Inferior parietal cortex (tissue), 1 donor: ENCODE data around the gene RYR1.
"Not testable (repeated sequence)": the region's sequence is repeated elsewhere in the genome, so short reads cannot be mapped to it uniquely, and the experiment has no call there.

Source experiments
- DNase-seq: peaks from one replicate; pipeline ENCODE4 v3.0.0-alpha.2; 2016; ENCODE audit errors: extremely low spot score

Gene RYR1

DNA sequence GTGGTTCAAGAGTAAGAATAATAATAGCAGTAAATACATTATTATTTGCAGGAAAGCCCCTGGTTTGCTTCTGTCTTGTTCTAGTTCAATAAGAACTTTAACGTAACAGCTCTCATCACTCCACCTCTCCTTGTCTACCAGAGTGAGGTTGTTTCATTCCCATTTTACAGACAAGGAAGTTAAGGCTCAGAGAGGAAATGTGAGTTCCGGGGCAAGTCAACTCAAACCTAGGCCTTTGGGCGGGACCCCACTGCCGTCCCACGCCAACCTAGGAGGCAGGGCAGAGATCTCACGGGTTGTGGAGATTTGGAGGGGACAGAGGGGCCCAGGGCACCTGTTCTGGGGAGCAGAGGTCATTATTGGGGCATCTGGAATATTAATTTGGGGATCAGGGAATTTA, 182.8 kb downstream of the RYR1 start:
- DNase-seq, result no peak

- DNase-seq, result no peak
Measured at GRCh38 chr19:38617283-38617763, 183.8 kb downstream of the RYR1 start.

GRCh38 chr19:38617764-38618589, 184.5 kb downstream of the RYR1 start, which contains the start of gene MAP4K1:
MAP4K1 (minus strand) TSS chr19:38617953; CDS start chr19:38617895, 58 bp downstream.
- DNase-seq, result peak; percentile 18

GRCh38 chr19:38618590-38619360, 185.3 kb downstream of the RYR1 start, which contains the start of gene EIF3K:
EIF3K (plus strand) TSS chr19:38619188; CDS start chr19:38619269, 81 bp downstream.
- peak; percentile 99 for DNase-seq

GRCh38 chr19:38619361-38620174, 186.1 kb downstream of the RYR1 start:
- no peak for DNase-seq

DNA sequence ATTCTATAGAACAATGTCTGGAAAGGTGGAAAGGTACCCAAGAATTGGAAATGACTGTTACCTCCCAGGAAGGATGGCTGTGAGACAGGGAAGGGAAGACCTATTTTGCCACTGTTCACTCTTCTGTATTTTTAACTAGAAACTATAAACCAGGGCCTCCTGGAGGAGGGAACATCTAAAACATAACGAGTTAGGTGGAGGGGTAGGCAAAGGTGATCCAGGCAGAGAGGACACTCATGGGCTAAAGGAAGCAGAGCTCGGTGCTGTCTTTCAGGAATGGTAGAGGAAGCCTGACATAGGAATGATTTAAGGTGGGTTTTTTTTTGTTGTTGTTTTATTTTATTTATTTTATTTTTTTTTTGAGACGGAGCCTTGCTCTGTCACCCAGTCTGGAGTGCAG, 191.3 kb downstream of the RYR1 start:
- DNase-seq, result no peak

GRCh38 chr19:38626401-38626800, 192.9 kb downstream of the RYR1 start:
- DNase-seq, result no peak

GRCh38 chr19:38629568-38629967, 196.1 kb downstream of the RYR1 start:
- DNase-seq, result no peak

- DNase-seq, result not testable (repeated sequence)
Measured at GRCh38 chr19:38631301-38631700, 197.8 kb downstream of the RYR1 start.

GRCh38 chr19:38631811-38632475, 198.5 kb downstream of the RYR1 start:
- not testable (repeated sequence) for DNase-seq

- no peak for DNase-seq
Measured at GRCh38 chr19:38632476-38633213, 199.2 kb downstream of the RYR1 start.

DNA sequence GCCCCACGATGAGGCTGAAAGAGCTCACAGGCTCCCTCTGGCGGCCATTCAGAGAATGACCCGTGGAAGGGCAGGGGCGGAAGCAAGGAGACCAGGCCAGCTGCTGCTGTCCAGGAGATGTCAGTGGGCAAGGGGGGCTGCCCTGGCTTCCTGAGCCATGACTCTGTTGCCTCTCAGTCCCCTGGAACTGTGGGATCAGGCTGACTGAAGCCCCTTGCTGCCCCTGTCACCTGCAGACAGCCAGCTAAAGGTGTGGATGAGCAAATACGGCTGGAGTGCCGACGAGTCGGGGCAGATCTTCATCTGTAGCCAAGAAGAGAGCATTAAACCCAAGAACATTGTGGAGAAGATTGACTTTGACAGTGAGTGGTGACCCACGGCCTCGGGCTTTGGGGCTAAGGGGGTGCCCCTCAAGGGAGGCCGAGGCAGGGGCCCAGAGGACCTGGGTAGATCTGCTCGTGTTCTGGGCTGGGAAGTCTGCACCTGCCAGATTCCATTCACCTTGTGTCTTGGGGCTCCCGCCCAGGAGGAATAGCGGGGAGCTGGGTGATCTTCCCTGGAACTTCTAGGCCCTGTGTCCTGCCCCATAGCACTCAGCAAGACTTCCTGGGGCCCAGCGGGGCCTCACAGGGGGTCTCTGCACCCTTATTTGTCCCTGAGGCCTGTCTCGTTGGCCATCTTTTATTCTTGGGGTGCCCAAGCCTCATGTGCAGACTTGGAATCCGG, 201.4 kb downstream of the RYR1 start:
- peak; percentile 86 for DNase-seq

DNA sequence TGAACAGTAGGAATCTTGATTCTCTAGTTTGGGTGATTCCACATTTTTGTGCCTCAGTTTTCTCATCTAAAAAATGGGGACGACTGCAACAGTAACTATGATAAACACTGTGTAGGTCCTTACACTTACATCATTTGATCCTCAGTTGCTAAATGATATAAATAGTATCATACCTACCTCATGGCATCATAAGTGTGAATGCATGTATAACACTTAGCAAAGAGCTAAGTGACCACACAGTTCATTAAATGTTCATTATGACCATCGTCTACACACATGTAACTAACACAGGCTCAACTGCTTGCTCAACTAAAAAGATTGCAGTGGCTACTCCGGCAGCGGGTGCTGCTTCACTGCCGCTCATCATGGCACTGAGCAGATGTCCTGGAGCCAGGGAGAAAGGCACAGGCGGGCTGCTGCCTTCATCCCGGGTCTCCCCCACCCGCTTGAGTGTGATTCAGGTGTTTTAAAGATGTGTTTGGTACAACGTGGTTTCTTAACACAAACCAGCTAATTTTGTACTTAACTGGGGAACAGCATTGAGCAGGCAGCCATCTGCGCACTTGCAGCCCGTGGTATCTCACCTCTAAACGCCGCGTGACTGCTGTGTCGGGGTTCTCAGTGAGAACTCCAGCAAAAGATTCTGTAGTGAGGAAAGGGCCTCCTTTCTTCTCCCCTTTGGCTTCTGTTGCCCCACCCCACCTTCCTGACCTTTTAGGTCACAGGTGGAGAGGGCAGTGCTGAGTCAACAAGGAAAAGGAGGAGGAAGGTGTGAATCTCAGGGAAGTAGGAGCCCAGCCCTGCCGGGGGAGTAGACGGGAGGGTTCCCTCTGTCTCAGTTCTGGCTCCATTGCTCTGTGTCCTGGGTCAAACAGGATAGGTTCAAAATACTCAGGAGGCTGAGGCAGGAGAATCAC, 202.2 kb downstream of the RYR1 start:
- DNase-seq, result no peak
